Measurements from ENCODE around the gene RPL10A.

GRCh38 chr6:35480176-35480575 is 12.0 kb downstream of the RPL10A start:
- no peak for TF ChIP-seq REST (IDR thresholded peaks at IDR 0.05; ENCODE audit: low read depth, low read length)
- TF ChIP-seq TAF1 (IDR thresholded peaks at IDR 0.05; ENCODE audit: borderline replicate concordance, low read depth, low read length): no peak
- TF ChIP-seq FOSL2 (IDR thresholded peaks at IDR 0.05; ENCODE audit: borderline replicate concordance, low read depth): no peak
- no peak for TF ChIP-seq CTCF (IDR thresholded peaks at IDR 0.05)

Data from SK-N-SH (cell line).